Breast epithelium (tissue), 3 donors: Measurements from ENCODE around the gene CLIP2.
"Not testable (repeated sequence)": the region's sequence is repeated elsewhere in the genome, so short reads cannot be mapped to it uniquely, and the experiment has no call there.

ENCODE experiments used
- CTCF ChIP-seq, 3 donors: fragments of 450-650 bp; IDR thresholded peaks; one replicate each; pipeline ENCODE4 v1.5.1; 2016 to 2017; ENCODE audit warnings: antibody characterized with exemption in 3 of 3, mild to moderate bottlenecking in 3 of 3, moderate library complexity in 3 of 3
- POLR2A ChIP-seq: fragments of 450-650 bp; IDR thresholded peaks from one replicate; pipeline ENCODE4 v1.6.1; 2016; ENCODE audit warnings: antibody characterized with exemption, mild to moderate bottlenecking, moderate library complexity
- POLR2AphosphoS5 ChIP-seq, 3 donors: sonication (generic); formaldehyde crosslinking; IDR thresholded peaks; one replicate each; pipeline ENCODE4 v1.6.1; 2017; ENCODE audit warnings: antibody characterized with exemption in 3 of 3

GRCh38 chr7:74440143-74440542 is 150.9 kb downstream of the CLIP2 start:
- TF ChIP-seq CTCF (IDR thresholded peaks at IDR 0.05); POLR2A; POLR2AphosphoS5 (IDR thresholded peaks at IDR 0.05): not testable (repeated sequence)
